HFF-Myc (cell line): ENCODE data around the gene DIRAS2.
"Not testable (repeated sequence)": the region's sequence is repeated elsewhere in the genome, so short reads cannot be mapped to it uniquely, and the experiment has no call there.

Source experiments
- DNase-seq: peaks from one replicate; pipeline ENCODE4 v3.0.0-alpha.2; 2011; ENCODE audit warnings: low read depth; ENCODE audit errors: extremely low read depth
- H3K4me3 ChIP-seq: replicated peaks from 2 replicates; pipeline ENCODE4 v1.5.1; 2011; ENCODE audit warnings: low read depth, mild to moderate bottlenecking, control low read depth, low read length
- CTCF ChIP-seq: IDR thresholded peaks from 2 replicates; pipeline ENCODE4 v1.5.1; 2012; ENCODE audit warnings: mild to moderate bottlenecking, low read depth, low read length, control low read depth; ENCODE audit errors: missing control alignments

The DIRAS2 gene

GRCh38 chr9:90658783-90659182 lies 16.2 kb upstream of the DIRAS2 start:
- TF ChIP-seq CTCF, result no peak
- no peak overlapping the region for H3K4me3 ChIP-seq
- DNase-seq, result no peak

GRCh38 chr9:90658181-90658580 lies 15.6 kb upstream of the DIRAS2 start:
- no peak for DNase-seq
- no peak overlapping the region for H3K4me3 ChIP-seq
- no peak for TF ChIP-seq CTCF

GRCh38 chr9:90656876-90657275 lies 14.3 kb upstream of the DIRAS2 start:
- not testable (repeated sequence) for H3K4me3 ChIP-seq, DNase-seq

- no peak for TF ChIP-seq CTCF
- no peak overlapping the region for H3K4me3 ChIP-seq
- no peak for DNase-seq
Measured at GRCh38 chr9:90651246-90651645, 8.6 kb upstream of the DIRAS2 start.

- no peak for DNase-seq
- no peak overlapping the region for H3K4me3 ChIP-seq
- no peak for TF ChIP-seq CTCF
Measured at GRCh38 chr9:90647843-90648242, 5.2 kb upstream of the DIRAS2 start.

- TF ChIP-seq CTCF, result no peak
- H3K4me3 ChIP-seq, result no peak overlapping the region
- DNase-seq, result no peak
Measured at GRCh38 chr9:90645721-90646120, 3.1 kb upstream of the DIRAS2 start.

GRCh38 chr9:90641884-90642487 lies 638 bp downstream of the DIRAS2 start:
- DNase-seq, result no peak
- no peak overlapping the region for H3K4me3 ChIP-seq
- TF ChIP-seq CTCF, result no peak
